22Rv1 (cell line): ENCODE measurements around the gene RASSF4.

Source experiments
- CTCF ChIP-seq: fragments of 450-650 bp; IDR thresholded peaks from 2 replicates; pipeline ENCODE4 v1.5.1; 2017; ENCODE audit warnings: mild to moderate bottlenecking
- ZFX ChIP-seq: fragments of 450-650 bp; IDR thresholded peaks from 2 replicates; pipeline ENCODE4 v1.6.1; 2017; ENCODE audit warnings: antibody characterized with exemption, borderline replicate concordance

DNA sequence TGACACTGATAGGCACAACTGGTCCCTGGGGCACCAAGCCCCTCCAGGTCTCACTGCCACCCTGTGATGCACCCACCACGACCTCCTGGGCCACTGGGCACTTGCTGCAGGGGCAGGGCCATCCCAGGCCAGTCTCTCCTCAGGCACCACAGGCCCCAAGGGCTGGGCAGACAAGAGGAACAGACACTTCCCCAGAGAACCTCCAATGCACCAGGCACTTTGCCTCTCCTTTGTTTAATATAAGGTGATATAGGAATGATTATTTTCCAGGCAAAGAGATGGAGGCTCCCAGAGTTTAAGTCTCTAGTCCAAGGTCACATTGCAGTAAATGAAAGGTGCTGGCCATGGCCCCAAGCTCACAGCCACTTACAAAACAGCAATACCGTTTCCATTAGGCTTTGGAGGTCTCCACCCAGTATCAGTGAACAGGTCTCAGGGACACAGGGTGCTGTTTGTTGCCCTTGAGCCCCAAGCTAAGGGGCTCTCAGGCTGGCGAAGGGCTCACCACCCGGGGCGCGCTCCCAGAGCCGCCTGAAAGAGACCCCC is 14.6 kb downstream of the RASSF4 start:
- no peak for TF ChIP-seq CTCF
- no peak for TF ChIP-seq ZFX
